ENCODE results near the gene KASH5.
"Not testable (repeated sequence)": the region's sequence is repeated elsewhere in the genome, so short reads cannot be mapped to it uniquely, and the experiment has no call there.

KASH5 gene

GRCh38 chr19:49371184-49371583, 16.9 kb upstream of the KASH5 start:
- no peak overlapping the region for H3K9ac ChIP-seq (ENCODE audit: low read depth, low read length)
- no peaks in the 10 kb centered on the region for H3K4me1 ChIP-seq (ENCODE audit: insufficient read depth, low read length)
- H3K36me3 ChIP-seq (ENCODE audit: insufficient read depth, low read length), result no peaks in the 10 kb centered on the region
- H3K9me3 ChIP-seq (ENCODE audit: control insufficient read depth, insufficient read depth, low read length), result peaks cover 14% of the 10 kb centered on the region

DNA sequence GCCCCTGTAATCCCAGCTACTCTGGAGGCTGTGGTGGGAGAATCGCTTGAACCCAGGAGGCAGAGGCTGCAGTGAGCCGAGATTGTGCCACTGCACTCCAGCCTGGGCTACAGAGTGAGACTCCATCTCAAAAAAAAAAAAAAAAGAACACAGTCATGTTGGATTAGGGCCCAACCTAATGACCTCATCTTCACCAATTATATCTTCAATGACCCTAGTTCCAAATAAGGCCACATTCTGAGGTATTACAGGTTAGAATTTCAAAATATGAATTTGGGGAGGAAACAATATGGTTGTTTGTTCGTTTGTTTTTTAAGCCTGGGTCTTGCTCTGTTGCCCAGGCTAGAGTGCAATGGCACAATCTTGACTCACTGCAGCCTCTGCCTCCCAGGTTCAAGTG, 14.9 kb upstream of the KASH5 start:
- H3K9ac ChIP-seq (ENCODE audit: low read depth, low read length); H3K4me1 ChIP-seq (ENCODE audit: insufficient read depth, low read length); H3K36me3 ChIP-seq (ENCODE audit: insufficient read depth, low read length): not testable (repeated sequence)
- peaks cover 14% of the 10 kb centered on the region for H3K9me3 ChIP-seq (ENCODE audit: control insufficient read depth, insufficient read depth, low read length)

- Histone ChIP-seq H3K4me1 (ENCODE audit: insufficient read depth, low read length) (no peaks in the 10 kb centered on the region), H3K9ac (ENCODE audit: low read depth, low read length) (no peak overlapping the region)
Measured at GRCh38 chr19:49374665-49375434, 13.2 kb upstream of the KASH5 start.

DNA sequence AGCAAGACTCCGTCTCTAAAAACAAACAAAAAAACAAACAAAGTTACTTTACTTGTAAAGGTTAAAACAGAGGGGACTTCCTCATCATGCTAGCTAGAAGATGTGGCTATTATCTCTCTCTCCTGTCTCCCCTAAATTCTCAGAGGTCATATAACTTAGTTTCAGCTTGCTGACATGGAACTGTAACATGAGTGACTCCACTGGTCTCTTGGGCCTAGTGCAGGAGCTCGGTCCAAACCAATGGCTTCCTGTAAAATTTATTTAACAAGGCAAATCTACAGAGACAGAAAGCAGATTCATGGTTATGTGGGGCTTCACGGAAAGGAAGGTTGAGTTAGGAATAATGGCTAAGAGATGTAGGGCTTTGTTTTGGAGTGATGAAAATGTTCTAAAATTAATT, 9.5 kb upstream of the KASH5 start:
- Histone ChIP-seq H3K36me3 (ENCODE audit: insufficient read depth, low read length) (no peaks in the 10 kb centered on the region), H3K9me3 (ENCODE audit: control insufficient read depth, insufficient read depth, low read length) (no peaks in the 10 kb centered on the region), H3K4me1 (ENCODE audit: insufficient read depth, low read length) (no peaks in the 10 kb centered on the region), H3K9ac (ENCODE audit: low read depth, low read length) (no peak overlapping the region)

More at GRCh38 chr19:49374665-49375434, 13.2 kb upstream of the KASH5 start:
- no peaks in the 10 kb centered on the region for H3K9me3 ChIP-seq (ENCODE audit: control insufficient read depth, insufficient read depth, low read length)
- no peaks in the 10 kb centered on the region for H3K36me3 ChIP-seq (ENCODE audit: insufficient read depth, low read length)

DNA sequence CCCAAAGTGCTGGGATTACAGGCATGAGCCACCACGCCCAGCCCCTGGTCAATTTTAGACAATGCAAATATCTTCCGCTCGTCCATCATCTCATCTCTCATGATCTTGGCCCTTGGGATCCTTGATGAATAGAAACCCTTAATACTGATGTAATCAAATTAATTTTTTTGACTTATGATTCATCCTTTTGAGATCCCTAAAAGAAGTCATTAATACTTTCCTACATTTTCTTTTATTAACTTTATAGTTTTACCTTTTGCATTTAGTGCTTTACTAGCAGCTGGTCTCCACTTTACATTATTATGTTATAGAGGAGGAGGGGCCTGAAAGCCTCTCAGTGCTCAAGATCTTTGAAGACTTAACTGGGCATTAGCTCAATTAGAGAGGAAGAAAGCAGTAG, 7.7 kb upstream of the KASH5 start:
- Histone ChIP-seq H3K36me3 (ENCODE audit: insufficient read depth, low read length) (no peaks in the 10 kb centered on the region), H3K4me1 (ENCODE audit: insufficient read depth, low read length) (no peaks in the 10 kb centered on the region), H3K9me3 (ENCODE audit: control insufficient read depth, insufficient read depth, low read length) (no peaks in the 10 kb centered on the region), H3K9ac (ENCODE audit: low read depth, low read length) (no peak overlapping the region)

DNA sequence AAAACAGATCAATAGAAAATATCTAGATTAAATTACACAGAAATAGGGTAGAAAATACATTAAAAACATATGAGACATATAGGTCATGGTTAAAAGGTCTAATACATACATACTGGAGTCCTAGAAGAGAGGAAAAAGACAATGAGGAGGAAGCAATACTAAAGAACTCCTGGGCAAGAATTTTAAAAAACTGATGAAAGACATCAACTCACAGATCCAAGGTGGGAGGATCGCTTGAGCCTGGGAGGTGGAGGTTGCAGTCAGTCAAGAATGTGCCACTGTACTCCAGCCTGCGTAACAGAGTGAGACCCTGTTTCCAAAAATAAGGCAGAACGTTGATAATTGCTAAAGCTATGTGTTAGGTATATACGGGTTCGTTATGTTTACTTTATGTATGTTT, 5.4 kb upstream of the KASH5 start:
- Histone ChIP-seq H3K36me3 (ENCODE audit: insufficient read depth, low read length) (no peaks in the 10 kb centered on the region), H3K9me3 (ENCODE audit: control insufficient read depth, insufficient read depth, low read length) (no peaks in the 10 kb centered on the region), H3K4me1 (ENCODE audit: insufficient read depth, low read length) (no peaks in the 10 kb centered on the region), H3K9ac (ENCODE audit: low read depth, low read length) (no peak overlapping the region)

DNA sequence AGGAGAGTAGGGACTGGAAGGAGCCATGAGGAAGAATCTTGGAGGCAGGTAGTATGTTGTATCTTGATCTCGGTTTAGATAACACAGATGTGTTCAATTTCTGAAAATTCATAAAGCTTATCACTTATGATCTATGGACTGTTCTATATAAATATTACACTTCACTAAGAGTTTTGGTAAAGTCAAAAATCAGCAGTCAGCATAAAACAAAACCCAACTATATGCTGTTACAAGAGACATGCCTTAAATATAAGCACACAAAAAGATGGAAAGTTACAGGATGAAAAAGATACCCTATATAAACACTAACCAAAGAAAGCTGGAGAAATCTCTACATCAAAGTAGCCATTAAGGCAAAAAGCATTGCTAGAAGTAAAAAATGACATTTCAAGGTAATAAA, 4.5 kb upstream of the KASH5 start:
- H3K36me3 ChIP-seq (ENCODE audit: insufficient read depth, low read length), result no peaks in the 10 kb centered on the region
- no peak overlapping the region for H3K9ac ChIP-seq (ENCODE audit: low read depth, low read length)
- H3K4me1 ChIP-seq (ENCODE audit: insufficient read depth, low read length), result no peaks in the 10 kb centered on the region
- no peaks in the 10 kb centered on the region for H3K9me3 ChIP-seq (ENCODE audit: control insufficient read depth, insufficient read depth, low read length)

DNA sequence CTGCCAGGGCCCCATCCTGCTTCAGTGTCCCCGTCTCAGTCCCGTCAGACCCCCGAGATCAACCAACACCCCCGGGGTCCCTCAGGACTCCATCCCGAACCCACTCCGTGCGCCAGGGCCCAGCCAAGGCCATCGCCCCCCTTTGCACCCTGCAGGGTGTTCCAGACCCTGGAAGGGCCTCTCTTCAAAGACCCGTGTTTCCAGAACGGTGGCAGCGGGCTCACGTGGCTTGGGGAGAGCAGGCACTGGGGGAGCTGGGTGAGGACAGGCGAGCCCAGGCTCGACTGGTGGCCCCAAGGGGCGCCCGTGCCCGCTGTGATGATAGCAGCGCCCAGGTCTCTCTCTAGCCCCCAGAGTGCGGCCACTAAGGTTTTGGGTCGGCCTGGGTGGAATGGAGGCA, 1.4 kb downstream of the KASH5 start:
- 0 out of 2 replicates have a peak, but pooled peaks cover 9% of the 10 kb centered on the region for H3K4me1 ChIP-seq (ENCODE audit: insufficient read depth, low read length)
- no peaks in the 10 kb centered on the region for H3K36me3 ChIP-seq (ENCODE audit: insufficient read depth, low read length)
- H3K9me3 ChIP-seq (ENCODE audit: control insufficient read depth, insufficient read depth, low read length), result no peaks in the 10 kb centered on the region
- no peak overlapping the region for H3K9ac ChIP-seq (ENCODE audit: low read depth, low read length)

GRCh38 chr19:49390131-49390928, 2.3 kb downstream of the KASH5 start:
- H3K4me1 ChIP-seq (ENCODE audit: insufficient read depth, low read length), result 0 out of 2 replicates have a peak, but pooled peaks cover 10% of the 10 kb centered on the region
- H3K9me3 ChIP-seq (ENCODE audit: control insufficient read depth, insufficient read depth, low read length), result no peaks in the 10 kb centered on the region
- no peak overlapping the region for H3K9ac ChIP-seq (ENCODE audit: low read depth, low read length)
- no peaks in the 10 kb centered on the region for H3K36me3 ChIP-seq (ENCODE audit: insufficient read depth, low read length)

DNA sequence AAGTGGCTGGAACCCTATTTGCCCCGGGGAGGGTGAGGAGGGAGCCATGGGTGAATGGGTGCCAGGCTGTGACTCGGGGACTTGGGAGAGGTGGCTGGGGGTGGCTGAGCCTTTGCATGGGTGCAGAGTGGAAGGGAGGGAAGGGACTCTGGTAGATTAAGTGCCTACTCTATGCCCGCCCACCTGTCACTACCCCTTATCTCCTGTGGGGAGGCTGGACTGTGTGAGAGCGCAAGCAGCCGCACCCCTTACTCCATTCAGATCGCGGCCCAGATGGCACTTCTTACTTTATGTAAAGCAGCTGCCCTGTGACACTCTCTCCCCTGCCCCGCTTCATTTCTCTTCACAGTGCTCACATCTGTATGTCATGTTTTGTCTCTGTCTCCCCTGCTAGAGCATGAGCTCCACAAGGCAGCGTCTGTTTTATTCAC, 2.9 kb downstream of the KASH5 start:
- no peaks in the 10 kb centered on the region for H3K9me3 ChIP-seq (ENCODE audit: control insufficient read depth, insufficient read depth, low read length)
- no peak overlapping the region for H3K9ac ChIP-seq (ENCODE audit: low read depth, low read length)
- H3K36me3 ChIP-seq (ENCODE audit: insufficient read depth, low read length), result no peaks in the 10 kb centered on the region
- H3K4me1 ChIP-seq (ENCODE audit: insufficient read depth, low read length), result 0 out of 2 replicates have a peak, but pooled peaks cover 10% of the 10 kb centered on the region

DNA sequence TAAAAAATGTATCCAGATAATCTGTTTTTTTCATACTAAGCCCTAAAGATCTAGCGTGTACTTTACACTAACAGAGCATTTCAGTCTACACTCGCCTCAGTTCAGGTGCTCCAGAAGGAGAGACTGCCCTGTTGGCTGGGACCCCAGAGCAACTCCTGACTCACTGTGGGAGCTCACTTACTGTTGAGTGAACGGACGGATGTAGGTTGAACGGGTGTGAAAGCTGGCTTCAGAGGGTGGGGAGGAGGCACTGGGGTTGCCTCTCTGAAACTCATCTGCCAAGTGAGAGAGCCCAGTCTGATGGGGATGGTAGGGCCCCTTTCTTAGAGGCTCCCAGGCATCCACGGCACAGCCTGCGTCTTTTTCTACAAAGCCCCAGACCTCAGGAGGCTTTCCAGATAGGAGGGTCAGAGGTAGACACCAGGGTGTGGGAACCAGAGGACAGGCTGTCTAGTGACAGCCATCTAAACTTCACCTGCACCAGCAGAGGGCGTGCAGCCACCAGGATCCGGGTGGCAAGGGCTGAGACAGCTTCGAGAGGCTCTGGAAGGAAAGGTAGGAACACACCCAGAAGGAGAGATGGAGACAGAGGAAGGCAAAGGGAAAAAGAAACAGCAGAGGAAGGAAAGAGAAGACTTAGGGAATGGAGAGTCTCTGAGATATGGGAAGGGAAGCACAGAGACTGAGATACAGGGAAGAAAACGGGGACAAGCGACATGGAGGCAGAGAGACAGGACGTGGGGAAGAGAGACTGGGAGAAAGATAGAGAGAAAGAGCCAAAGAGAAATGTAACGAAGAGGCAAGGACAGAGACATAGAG, 3.7 kb downstream of the KASH5 start:
- H3K4me1 ChIP-seq (ENCODE audit: insufficient read depth, low read length), result 0 out of 2 replicates have a peak, but pooled peaks cover 10% of the 10 kb centered on the region
- no peaks in the 10 kb centered on the region for H3K36me3 ChIP-seq (ENCODE audit: insufficient read depth, low read length)
- H3K9ac ChIP-seq (ENCODE audit: low read depth, low read length), result no peak overlapping the region
- no peaks in the 10 kb centered on the region for H3K9me3 ChIP-seq (ENCODE audit: control insufficient read depth, insufficient read depth, low read length)

- Histone ChIP-seq H3K4me1 (ENCODE audit: insufficient read depth, low read length) (0 out of 2 replicates have a peak, but pooled peaks cover 10% of the 10 kb centered on the region), H3K9me3 (ENCODE audit: control insufficient read depth, insufficient read depth, low read length) (no peaks in the 10 kb centered on the region), H3K9ac (ENCODE audit: low read depth, low read length) (no peak overlapping the region), H3K36me3 (ENCODE audit: insufficient read depth, low read length) (no peaks in the 10 kb centered on the region)
Measured at GRCh38 chr19:49393881-49394280, 5.8 kb downstream of the KASH5 start.

GRCh38 chr19:49395581-49396407, 7.7 kb downstream of the KASH5 start:
- Histone ChIP-seq H3K9me3 (ENCODE audit: control insufficient read depth, insufficient read depth, low read length) (no peaks in the 10 kb centered on the region), H3K9ac (ENCODE audit: low read depth, low read length) (no peak overlapping the region), H3K36me3 (ENCODE audit: insufficient read depth, low read length) (no peaks in the 10 kb centered on the region), H3K4me1 (ENCODE audit: insufficient read depth, low read length) (peaks cover 10% of the 10 kb centered on the region; the same call in 1 of the 2 replicates)
